HepG2 (cell line): ENCODE measurements around the gene LAMB4. TPM values are rescaled to one million over a fixed set of nuclear protein-coding genes. Genes with fewer than 3 reads are reported as not detected.

Source experiments
- ADNP ChIP-seq: sonication (generic); formaldehyde crosslinking; IDR thresholded peaks from 2 replicates; pipeline ENCODE4 v1.4.0; 2020; ENCODE audit warnings: missing genetic modification reagents
- GFI1 ChIP-seq: sonication (generic); formaldehyde crosslinking; IDR thresholded peaks from 2 replicates; pipeline ENCODE4 v1.5.0; 2020; ENCODE audit warnings: missing genetic modification reagents, mild to moderate bottlenecking, borderline replicate concordance
- KAT8 ChIP-seq: IDR thresholded peaks from 2 replicates; pipeline ENCODE4 v1.6.1; 2016; ENCODE audit warnings: missing genetic modification reagents, missing compliant biosample characterization
- NPAS2 ChIP-seq: sonication (generic); formaldehyde crosslinking; IDR thresholded peaks from 2 replicates; pipeline ENCODE4 v1.8.0; 2022; ENCODE audit warnings: mild to moderate bottlenecking, missing genetic modification reagents, borderline replicate concordance
- PHF5A ChIP-seq: IDR thresholded peaks from one replicate; pipeline ENCODE4 v1.6.1; 2018; ENCODE audit warnings: low read depth, missing genetic modification reagents; ENCODE audit not compliant: unreplicated experiment
- SIX1 ChIP-seq: sonication (generic); formaldehyde crosslinking; IDR thresholded peaks from 2 replicates; pipeline ENCODE4 v1.4.0; 2020; ENCODE audit warnings: missing genetic modification reagents, borderline replicate concordance
- ZMYM2 ChIP-seq: sonication (generic); formaldehyde crosslinking; IDR thresholded peaks from 2 replicates; pipeline ENCODE4 v1.8.0; 2022; ENCODE audit warnings: mild to moderate bottlenecking, missing genetic modification reagents
- ZNF296 ChIP-seq: sonication (generic); formaldehyde crosslinking; conservative IDR thresholded peaks from 2 replicates; pipeline ENCODE4 v1.5.0; 2020; ENCODE audit warnings: mild to moderate bottlenecking, missing genetic modification reagents
- ZNF605 ChIP-seq: sonication (generic); formaldehyde crosslinking; IDR thresholded peaks from 2 replicates; pipeline ENCODE4 v1.8.0; 2022; ENCODE audit warnings: mild to moderate bottlenecking, missing genetic modification reagents
- ZNF614 ChIP-seq: IDR thresholded peaks from 2 replicates; pipeline ENCODE4 v1.6.1; 2018; ENCODE audit warnings: missing biosample characterization, missing genetic modification reagents, inconsistent platforms, borderline replicate concordance
- polyA plus RNA-seq, 8 experiments: library from polyadenylated mRNA; depleted of rRNA in 3 of 8; stranded (reverse) in 7 of 8; unstranded in 1 of 8; fragments of >200 nt; fragmentation: Illumina TruSeq in 4 of 8; extraction: Trizol in 4 of 8; gene quantifications; 2 replicates each; pipeline versions ENCODE4 v1.2.1 to v1.2.3, GENCODE V29; 2011 to 2016; ENCODE audit warnings: low read depth in 4 of 8, missing spikeins in 1 of 8, mixed read lengths in 1 of 8; ENCODE audit not compliant: insufficient read depth in 1 of 8
- total RNA-seq, 5 experiments: library from RNA; depleted of rRNA; stranded (reverse); fragments of >200 nt; fragmentation: Illumina TruSeq; extraction: Trizol; gene quantifications; 2 replicates each; pipeline ENCODE4 v1.2.3, GENCODE V29; 2016; ENCODE audit warnings: low read depth in 1 of 5
- TF ChIP-seq, protein P1 (sequence below): sonication (generic); formaldehyde crosslinking; IDR thresholded peaks from 2 replicates; pipeline ENCODE4 v1.5.1; 2020; ENCODE audit warnings: missing genetic modification reagents, mild to moderate bottlenecking, borderline replicate concordance
- TF ChIP-seq, protein P2 (sequence below), 2 experiments: sonication (generic) in 1 of 2; formaldehyde crosslinking in 1 of 2; IDR thresholded peaks; 2 replicates each; pipeline versions ENCODE4 v1.4.0 to v1.6.1; 2018 to 2020; ENCODE audit warnings: missing genetic modification reagents in 2 of 2, borderline replicate concordance in 1 of 2, low read depth in 1 of 2, mild to moderate bottlenecking in 1 of 2, missing biosample characterization in 1 of 2
- TF ChIP-seq, protein P3 (sequence below): sonication (generic); formaldehyde crosslinking; IDR thresholded peaks from 2 replicates; pipeline ENCODE4 v1.4.0; 2020; ENCODE audit warnings: missing genetic modification reagents
- TF ChIP-seq, protein P4 (sequence below): IDR thresholded peaks from 2 replicates; pipeline ENCODE4 v1.6.1; 2016; ENCODE audit warnings: missing genetic modification reagents, missing compliant biosample characterization
- TF ChIP-seq, protein P5 (sequence below): sonication (generic); formaldehyde crosslinking; IDR thresholded peaks from 2 replicates; pipeline ENCODE4 v1.5.0; 2020; ENCODE audit warnings: missing genetic modification reagents
- TF ChIP-seq, protein P6 (sequence below): sonication (generic); formaldehyde crosslinking; IDR thresholded peaks from 2 replicates; pipeline ENCODE4 v1.4.0; 2020; ENCODE audit warnings: mild to moderate bottlenecking, low read depth, missing genetic modification reagents

LAMB4 gene
- total and polyA plus RNA-seq, 2 of the 13 experiments (the other 11 are each of a cell fraction or from before 2014, with no cell fraction given), result 0.05 TPM; not detected in 1

DNA sequence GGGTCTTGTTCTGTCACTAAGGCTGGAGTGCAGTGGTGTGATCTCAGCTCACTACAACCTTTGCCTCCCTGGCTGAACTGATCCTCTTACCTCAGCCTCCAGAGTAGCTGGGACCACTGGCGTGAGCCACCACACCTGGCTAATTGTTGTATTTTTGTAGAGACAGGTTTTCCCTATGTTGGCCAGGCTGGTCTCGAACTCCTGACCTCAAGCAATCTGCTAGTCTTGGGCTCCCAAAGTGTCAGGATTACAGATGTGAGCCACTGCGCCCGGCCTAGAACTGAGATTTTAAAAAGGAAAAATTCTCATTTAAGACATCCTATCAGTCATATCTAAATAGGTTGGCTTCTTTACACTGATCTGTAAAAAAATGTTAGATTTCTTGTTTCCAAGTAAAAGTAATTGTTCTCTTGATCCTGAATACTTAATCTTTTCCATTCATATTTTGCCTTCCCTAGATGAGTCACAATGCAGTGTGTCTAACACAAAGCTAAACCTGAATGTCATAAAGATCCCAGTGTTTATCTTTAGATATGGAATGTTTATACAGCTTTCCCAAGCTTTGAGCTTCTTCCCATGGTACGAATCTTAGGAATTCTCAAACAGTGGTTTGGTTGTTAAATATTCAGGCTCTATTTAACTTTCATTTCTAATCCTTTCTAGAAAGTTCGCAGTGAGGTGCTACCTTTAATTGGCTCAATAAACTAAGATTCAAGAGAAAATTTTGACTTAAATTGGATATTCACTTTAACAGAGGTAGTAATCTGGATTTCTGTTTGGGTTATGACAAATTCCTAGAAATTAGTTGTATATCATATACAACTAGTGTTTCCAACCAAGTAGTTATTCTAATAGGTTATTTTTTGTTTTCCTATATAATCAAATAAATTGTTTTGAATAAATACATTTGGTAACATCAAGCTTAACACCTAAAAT, 115.1 kb downstream of the LAMB4 start (continued):
- TF ChIP-seq, protein P1, sequence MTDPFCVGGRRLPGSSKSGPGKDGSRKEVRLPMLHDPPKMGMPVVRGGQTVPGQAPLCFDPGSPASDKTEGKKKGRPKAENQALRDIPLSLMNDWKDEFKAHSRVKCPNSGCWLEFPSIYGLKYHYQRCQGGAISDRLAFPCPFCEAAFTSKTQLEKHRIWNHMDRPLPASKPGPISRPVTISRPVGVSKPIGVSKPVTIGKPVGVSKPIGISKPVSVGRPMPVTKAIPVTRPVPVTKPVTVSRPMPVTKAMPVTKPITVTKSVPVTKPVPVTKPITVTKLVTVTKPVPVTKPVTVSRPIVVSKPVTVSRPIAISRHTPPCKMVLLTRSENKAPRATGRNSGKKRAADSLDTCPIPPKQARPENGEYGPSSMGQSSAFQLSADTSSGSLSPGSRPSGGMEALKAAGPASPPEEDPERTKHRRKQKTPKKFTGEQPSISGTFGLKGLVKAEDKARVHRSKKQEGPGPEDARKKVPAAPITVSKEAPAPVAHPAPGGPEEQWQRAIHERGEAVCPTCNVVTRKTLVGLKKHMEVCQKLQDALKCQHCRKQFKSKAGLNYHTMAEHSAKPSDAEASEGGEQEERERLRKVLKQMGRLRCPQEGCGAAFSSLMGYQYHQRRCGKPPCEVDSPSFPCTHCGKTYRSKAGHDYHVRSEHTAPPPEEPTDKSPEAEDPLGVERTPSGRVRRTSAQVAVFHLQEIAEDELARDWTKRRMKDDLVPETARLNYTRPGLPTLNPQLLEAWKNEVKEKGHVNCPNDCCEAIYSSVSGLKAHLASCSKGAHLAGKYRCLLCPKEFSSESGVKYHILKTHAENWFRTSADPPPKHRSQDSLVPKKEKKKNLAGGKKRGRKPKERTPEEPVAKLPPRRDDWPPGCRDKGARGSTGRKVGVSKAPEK, result no peak
- TF ChIP-seq ZNF614 (CRISPR knock-in tag) (peak; percentile 100), GFI1 (CRISPR knock-in tag) (no peak), ADNP (CRISPR knock-in tag) (peak; percentile 85; the same call in 1 of the 2 replicates), PHF5A (CRISPR knock-in tag) (peak; percentile 69), SIX1 (CRISPR knock-in tag) (peak; percentile 30; the same call in 1 of the 2 replicates), NPAS2 (CRISPR knock-in tag) (no peak), ZNF296 (CRISPR knock-in tag) (no peak), KAT8 (peak; percentile 39), ZMYM2 (CRISPR knock-in tag) (peak; percentile 93), ZNF605 (CRISPR knock-in tag) (no peak)
- TF ChIP-seq, protein P2, sequence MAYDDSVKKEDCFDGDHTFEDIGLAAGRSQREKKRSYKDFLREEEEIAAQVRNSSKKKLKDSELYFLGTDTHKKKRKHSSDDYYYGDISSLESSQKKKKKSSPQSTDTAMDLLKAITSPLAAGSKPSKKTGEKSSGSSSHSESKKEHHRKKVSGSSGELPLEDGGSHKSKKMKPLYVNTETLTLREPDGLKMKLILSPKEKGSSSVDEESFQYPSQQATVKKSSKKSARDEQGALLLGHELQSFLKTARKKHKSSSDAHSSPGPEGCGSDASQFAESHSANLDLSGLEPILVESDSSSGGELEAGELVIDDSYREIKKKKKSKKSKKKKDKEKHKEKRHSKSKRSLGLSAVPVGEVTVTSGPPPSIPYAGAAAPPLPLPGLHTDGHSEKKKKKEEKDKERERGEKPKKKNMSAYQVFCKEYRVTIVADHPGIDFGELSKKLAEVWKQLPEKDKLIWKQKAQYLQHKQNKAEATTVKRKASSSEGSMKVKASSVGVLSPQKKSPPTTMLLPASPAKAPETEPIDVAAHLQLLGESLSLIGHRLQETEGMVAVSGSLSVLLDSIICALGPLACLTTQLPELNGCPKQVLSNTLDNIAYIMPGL (CRISPR knock-in tag; IDR thresholded peaks at IDR 0.05; ENCODE audit: borderline replicate concordance in 1 of 2, low read depth in 1 of 2), result peak in 1 of 2 experiments; percentile 23; a peak in 1 of 4 replicates
- TF ChIP-seq, protein P3, sequence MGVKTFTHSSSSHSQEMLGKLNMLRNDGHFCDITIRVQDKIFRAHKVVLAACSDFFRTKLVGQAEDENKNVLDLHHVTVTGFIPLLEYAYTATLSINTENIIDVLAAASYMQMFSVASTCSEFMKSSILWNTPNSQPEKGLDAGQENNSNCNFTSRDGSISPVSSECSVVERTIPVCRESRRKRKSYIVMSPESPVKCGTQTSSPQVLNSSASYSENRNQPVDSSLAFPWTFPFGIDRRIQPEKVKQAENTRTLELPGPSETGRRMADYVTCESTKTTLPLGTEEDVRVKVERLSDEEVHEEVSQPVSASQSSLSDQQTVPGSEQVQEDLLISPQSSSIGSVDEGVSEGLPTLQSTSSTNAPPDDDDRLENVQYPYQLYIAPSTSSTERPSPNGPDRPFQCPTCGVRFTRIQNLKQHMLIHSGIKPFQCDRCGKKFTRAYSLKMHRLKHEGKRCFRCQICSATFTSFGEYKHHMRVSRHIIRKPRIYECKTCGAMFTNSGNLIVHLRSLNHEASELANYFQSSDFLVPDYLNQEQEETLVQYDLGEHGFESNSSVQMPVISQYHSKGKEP (CRISPR knock-in tag), result no peak
- TF ChIP-seq, protein P4, sequence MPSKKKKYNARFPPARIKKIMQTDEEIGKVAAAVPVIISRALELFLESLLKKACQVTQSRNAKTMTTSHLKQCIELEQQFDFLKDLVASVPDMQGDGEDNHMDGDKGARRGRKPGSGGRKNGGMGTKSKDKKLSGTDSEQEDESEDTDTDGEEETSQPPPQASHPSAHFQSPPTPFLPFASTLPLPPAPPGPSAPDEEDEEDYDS (CRISPR knock-in tag), result no peak
- TF ChIP-seq, protein P5, sequence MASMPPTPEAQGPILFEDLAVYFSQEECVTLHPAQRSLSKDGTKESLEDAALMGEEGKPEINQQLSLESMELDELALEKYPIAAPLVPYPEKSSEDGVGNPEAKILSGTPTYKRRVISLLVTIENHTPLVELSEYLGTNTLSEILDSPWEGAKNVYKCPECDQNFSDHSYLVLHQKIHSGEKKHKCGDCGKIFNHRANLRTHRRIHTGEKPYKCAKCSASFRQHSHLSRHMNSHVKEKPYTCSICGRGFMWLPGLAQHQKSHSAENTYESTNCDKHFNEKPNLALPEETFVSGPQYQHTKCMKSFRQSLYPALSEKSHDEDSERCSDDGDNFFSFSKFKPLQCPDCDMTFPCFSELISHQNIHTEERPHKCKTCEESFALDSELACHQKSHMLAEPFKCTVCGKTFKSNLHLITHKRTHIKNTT (CRISPR knock-in tag), result no peak
- TF ChIP-seq, protein P6, sequence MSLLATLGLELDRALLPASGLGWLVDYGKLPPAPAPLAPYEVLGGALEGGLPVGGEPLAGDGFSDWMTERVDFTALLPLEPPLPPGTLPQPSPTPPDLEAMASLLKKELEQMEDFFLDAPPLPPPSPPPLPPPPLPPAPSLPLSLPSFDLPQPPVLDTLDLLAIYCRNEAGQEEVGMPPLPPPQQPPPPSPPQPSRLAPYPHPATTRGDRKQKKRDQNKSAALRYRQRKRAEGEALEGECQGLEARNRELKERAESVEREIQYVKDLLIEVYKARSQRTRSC (CRISPR knock-in tag), result no peak
